H1 (cell line): Measurements from ENCODE around the gene DHDH. TPM values are rescaled to one million over a fixed set of nuclear protein-coding genes. Genes with fewer than 3 reads are reported as not detected.

Experiments
- GABPA ChIP-seq: IDR thresholded peaks from 2 replicates; pipeline ENCODE4 v1.6.1; 2011; ENCODE audit warnings: mild to moderate bottlenecking, low read length, moderate library complexity, borderline replicate concordance; ENCODE audit not compliant: insufficient read depth
- NANOG ChIP-seq: IDR thresholded peaks from 2 replicates; pipeline ENCODE4 v1.6.1; 2011; ENCODE audit warnings: low read length, low read depth, mild to moderate bottlenecking, inconsistent platforms; ENCODE audit not compliant: insufficient read depth, poor library complexity, severe bottlenecking
- RNF2 ChIP-seq: fragments of 200-900, 300-1000 bp; sonication (generic); IDR thresholded peaks from 2 replicates; pipeline ENCODE4 v1.7.1; 2016; ENCODE audit warnings: borderline replicate concordance, low read depth, mild to moderate bottlenecking, antibody characterized with exemption, low read length; ENCODE audit not compliant: poor library complexity, severe bottlenecking; ENCODE audit errors: missing control alignments
- SP4 ChIP-seq: IDR thresholded peaks from 2 replicates; pipeline ENCODE4 v1.6.1; 2012; ENCODE audit warnings: low read length, inconsistent platforms
- polyA plus RNA-seq, 7 experiments: library from polyadenylated mRNA; depleted of rRNA in 3 of 7; stranded (reverse) in 5 of 7; unstranded in 2 of 7; fragments of >200 nt in 5 of 7; fragments of 200-250 nt in 2 of 7; gene quantifications; 1 replicate in 5 of 7; 2 replicates in 1 of 7; 4 replicates in 1 of 7; pipeline versions ENCODE4 v1.2.1 to v1.2.3, GENCODE V29; 2011 to 2013; ENCODE audit warnings: missing spikeins in 2 of 7, mixed read lengths in 2 of 7
- total RNA-seq: library from RNA; stranded (reverse); fragmentation: NEBNext Ultra II Directional; extraction: Animal tissue kit (Norgen Biotek cat#: 25700); gene quantifications from 2 replicates; pipeline ENCODE4 v1.2.1, GENCODE V29; 2021

Gene DHDH
- total and polyA plus RNA-seq, 2 of the 8 experiments (the other 6 are each of a cell fraction or from before 2014, with no cell fraction given) = 2.2 to 2.8 TPM

DNA sequence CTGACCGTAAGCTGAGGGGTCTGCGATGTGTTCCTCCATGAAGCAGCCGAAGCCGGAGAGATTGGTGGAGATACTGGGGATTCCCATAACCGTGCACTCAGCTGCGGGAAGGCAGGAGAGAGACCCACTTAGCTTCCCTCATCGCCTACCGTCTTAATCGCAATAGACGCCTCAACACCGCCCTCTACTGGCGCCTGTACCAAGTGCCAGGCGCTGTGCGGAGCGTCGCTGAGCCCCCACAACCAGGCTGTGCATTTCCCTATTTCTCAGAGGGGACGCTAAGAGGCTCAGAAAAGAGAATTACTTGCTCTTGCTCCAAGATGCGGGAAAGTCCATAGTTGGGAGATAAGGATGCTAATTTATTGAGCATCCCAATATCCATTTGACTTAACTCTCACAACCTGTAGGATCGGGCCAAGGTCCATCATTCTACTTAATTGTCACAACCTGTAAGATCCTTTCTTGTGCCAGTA, 37.5 kb downstream of the DHDH start (continued):
- TF ChIP-seq NANOG (no peak), GABPA (peak; percentile 49; the same call in 1 of the 2 replicates), RNF2 (no peak), SP4 (0 out of 2 replicates have a peak, but pooled peaks have one; percentile 70)
- TF ChIP-seq, all 59 proteins: peak for 7
